ENCODE measurements around the gene AGPS. TPM values are rescaled to one million over a fixed set of nuclear protein-coding genes. Genes with fewer than 3 reads are reported as not detected.
A peak's percentile ranks its signal among the peaks of the same experiment; 100 is the strongest.

The AGPS gene
- total and polyA plus RNA-seq, 9 of the 15 experiments (the other 6 are each of a cell fraction or from before 2014, with no cell fraction given), result 15.5 to 211 (median 63.1) TPM

DNA sequence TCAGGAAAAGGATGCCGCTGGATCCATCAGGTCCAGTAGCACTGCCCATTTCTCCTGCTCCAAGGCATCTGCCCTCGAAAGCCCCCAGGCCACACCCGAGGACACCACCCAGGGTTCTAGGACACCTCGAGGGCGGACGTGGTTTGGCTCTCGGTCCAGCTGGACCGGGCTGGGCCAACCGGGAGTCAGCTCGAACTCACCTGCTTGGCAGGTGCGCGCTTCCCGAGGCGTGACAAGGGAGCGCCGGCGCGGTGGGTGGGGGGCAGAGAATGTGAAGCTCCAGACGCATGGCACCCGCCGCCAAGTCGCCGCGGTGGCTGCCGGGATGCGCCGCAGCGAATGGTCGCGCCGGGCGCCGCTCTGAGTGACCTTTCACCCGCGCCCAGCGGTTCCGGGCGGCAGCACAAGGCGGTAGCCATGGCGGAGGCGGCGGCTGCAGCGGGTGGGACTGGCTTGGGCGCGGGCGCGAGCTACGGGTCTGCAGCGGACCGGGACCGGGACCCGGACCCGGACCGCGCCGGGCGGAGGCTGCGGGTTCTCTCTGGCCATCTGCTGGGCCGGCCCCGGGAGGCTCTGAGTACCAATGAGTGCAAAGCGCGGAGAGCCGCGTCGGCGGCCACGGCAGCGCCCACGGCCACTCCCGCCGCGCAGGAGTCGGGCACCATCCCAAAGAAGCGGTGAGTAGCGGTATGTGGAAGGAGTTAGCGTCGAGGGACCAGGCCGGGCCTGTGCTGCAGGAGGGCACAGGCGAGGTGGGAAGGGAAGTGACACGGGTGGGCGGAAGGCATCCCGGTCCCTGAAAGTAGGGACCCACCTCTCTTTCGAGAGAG lies at the start of gene AGPS (continued):
- TF ChIP-seq, protein P1, sequence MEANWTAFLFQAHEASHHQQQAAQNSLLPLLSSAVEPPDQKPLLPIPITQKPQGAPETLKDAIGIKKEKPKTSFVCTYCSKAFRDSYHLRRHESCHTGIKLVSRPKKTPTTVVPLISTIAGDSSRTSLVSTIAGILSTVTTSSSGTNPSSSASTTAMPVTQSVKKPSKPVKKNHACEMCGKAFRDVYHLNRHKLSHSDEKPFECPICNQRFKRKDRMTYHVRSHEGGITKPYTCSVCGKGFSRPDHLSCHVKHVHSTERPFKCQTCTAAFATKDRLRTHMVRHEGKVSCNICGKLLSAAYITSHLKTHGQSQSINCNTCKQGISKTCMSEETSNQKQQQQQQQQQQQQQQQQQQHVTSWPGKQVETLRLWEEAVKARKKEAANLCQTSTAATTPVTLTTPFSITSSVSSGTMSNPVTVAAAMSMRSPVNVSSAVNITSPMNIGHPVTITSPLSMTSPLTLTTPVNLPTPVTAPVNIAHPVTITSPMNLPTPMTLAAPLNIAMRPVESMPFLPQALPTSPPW (CRISPR knock-in tag; IDR thresholded peaks at IDR 0.05), result peak; percentile 53; the same call in 1 of the 2 replicates
- TF ChIP-seq PHF8 (IDR thresholded peaks at IDR 0.05; ENCODE audit: borderline replicate concordance, low read length) (peak; percentile 96), HMGXB4 (CRISPR knock-in tag; IDR thresholded peaks at IDR 0.05) (peak; percentile 58; the same call in 1 of the 2 replicates), YY1 (IDR thresholded peaks at IDR 0.05; ENCODE audit: borderline replicate concordance in 1 of 3, control insufficient read depth in 1 of 3, extremely low read depth in 1 of 3, insufficient read depth in 3 of 3, insufficient read length in 1 of 3, insufficient replicate concordance in 2 of 3, low read depth in 1 of 3, low read length in 2 of 3) (peak; percentile 74 to 96 (median 94)), BHLHE40 (IDR thresholded peaks at IDR 0.05; ENCODE audit: low read length) (peak; percentile 51), ZNF445 (CRISPR knock-in tag; IDR thresholded peaks at IDR 0.05; ENCODE audit: low read depth) (no peak), TFAM (CRISPR knock-in tag; conservative IDR thresholded peaks at IDR 0.05) (no peak), SMARCE1 (IDR thresholded peaks at IDR 0.05) (no peak), GATAD2B (IDR thresholded peaks at IDR 0.05; ENCODE audit: borderline replicate concordance) (peak; percentile 50; the same call in 1 of the 2 replicates), POLR2AphosphoS5 (IDR thresholded peaks at IDR 0.05; ENCODE audit: control insufficient read depth, insufficient read depth, low read depth, low read length) (peak; percentile 92), FUS (optimal IDR thresholded peaks at IDR 0.05; ENCODE audit: low read depth, low read length) (peak; percentile 91), ZC3H11A (IDR thresholded peaks at IDR 0.05; ENCODE audit: low read depth, low read length) (no peak), KLF1 (tag; IDR thresholded peaks at IDR 0.05) (peak; percentile 91), NFE2 (IDR thresholded peaks at IDR 0.05; ENCODE audit: low read depth) (peak; percentile 40; the same call in 1 of the 2 replicates), YBX1 (IDR thresholded peaks at IDR 0.05) (no peak), MECOM (CRISPR knock-in tag; IDR thresholded peaks at IDR 0.05) (no peak), ILF3 (IDR thresholded peaks at IDR 0.05; ENCODE audit: borderline replicate concordance) (no peak), MTA2 (IDR thresholded peaks at IDR 0.05; ENCODE audit: low read depth) (peak; percentile 57), SP1 (CRISPR knock-in tag; IDR thresholded peaks at IDR 0.05) (peak; percentile 61)
- TF ChIP-seq, protein P2, sequence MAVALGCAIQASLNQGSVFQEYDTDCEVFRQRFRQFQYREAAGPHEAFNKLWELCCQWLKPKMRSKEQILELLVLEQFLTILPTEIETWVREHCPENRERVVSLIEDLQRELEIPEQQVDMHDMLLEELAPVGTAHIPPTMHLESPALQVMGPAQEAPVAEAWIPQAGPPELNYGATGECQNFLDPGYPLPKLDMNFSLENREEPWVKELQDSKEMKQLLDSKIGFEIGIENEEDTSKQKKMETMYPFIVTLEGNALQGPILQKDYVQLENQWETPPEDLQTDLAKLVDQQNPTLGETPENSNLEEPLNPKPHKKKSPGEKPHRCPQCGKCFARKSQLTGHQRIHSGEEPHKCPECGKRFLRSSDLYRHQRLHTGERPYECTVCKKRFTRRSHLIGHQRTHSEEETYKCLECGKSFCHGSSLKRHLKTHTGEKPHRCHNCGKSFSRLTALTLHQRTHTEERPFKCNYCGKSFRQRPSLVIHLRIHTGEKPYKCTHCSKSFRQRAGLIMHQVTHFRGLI (CRISPR knock-in tag; IDR thresholded peaks at IDR 0.05), result peak; percentile 84
- TF ChIP-seq, protein P3, sequence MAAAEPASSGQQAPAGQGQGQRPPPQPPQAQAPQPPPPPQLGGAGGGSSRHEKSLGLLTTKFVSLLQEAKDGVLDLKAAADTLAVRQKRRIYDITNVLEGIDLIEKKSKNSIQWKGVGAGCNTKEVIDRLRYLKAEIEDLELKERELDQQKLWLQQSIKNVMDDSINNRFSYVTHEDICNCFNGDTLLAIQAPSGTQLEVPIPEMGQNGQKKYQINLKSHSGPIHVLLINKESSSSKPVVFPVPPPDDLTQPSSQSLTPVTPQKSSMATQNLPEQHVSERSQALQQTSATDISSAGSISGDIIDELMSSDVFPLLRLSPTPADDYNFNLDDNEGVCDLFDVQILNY (CRISPR knock-in tag; IDR thresholded peaks at IDR 0.05), result no peak; the same call in 1 of the 2 replicates
